B cell (primary cell): ENCODE measurements around the gene PSAPL1.

ENCODE experiments used
- EZH2 ChIP-seq: IDR thresholded peaks from 2 replicates; pipeline ENCODE4 v1.6.1; 2012; ENCODE audit warnings: borderline replicate concordance, low read depth, mild to moderate bottlenecking, moderate library complexity, low read length; ENCODE audit not compliant: insufficient read depth, poor library complexity, severe bottlenecking
- TF ChIP-seq, protein P1 (sequence below): fragments of 200-600 bp; IDR thresholded peaks from one replicate; pipeline ENCODE4 v1.8.0; 2022; ENCODE audit warnings: antibody characterized with exemption, mild to moderate bottlenecking

DNA sequence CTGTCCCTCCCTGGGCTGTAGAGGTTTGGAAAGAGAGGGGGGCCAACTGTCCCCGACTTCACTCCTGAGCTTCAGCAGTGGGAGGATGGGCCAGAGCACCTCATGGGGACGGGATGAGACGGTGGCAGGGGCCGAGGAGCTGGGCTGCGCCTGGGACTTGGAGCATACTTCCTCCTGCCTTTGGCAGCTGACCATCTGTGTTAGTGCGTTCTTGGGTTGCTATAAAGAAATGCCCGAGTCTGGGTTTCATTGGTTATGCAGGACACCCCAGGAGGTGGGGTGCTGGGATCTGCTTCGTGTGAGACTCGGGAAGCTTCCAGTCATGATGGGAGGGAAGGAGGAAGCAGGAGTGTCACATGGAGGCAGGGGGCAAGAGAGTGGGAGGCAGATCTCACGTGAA is 7.4 kb downstream of the PSAPL1 start:
- TF ChIP-seq, protein P1, sequence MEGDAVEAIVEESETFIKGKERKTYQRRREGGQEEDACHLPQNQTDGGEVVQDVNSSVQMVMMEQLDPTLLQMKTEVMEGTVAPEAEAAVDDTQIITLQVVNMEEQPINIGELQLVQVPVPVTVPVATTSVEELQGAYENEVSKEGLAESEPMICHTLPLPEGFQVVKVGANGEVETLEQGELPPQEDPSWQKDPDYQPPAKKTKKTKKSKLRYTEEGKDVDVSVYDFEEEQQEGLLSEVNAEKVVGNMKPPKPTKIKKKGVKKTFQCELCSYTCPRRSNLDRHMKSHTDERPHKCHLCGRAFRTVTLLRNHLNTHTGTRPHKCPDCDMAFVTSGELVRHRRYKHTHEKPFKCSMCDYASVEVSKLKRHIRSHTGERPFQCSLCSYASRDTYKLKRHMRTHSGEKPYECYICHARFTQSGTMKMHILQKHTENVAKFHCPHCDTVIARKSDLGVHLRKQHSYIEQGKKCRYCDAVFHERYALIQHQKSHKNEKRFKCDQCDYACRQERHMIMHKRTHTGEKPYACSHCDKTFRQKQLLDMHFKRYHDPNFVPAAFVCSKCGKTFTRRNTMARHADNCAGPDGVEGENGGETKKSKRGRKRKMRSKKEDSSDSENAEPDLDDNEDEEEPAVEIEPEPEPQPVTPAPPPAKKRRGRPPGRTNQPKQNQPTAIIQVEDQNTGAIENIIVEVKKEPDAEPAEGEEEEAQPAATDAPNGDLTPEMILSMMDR: no peak
- no peak for TF ChIP-seq EZH2
